SH-SY5Y (cell line): ENCODE measurements around the gene MRPL18.

Source experiments
- GATA2 ChIP-seq: IDR thresholded peaks from 2 replicates; pipeline ENCODE4 v1.6.1; 2011; ENCODE audit warnings: mild to moderate bottlenecking, low read depth, low read length
- GATA3 ChIP-seq: IDR thresholded peaks from 2 replicates; pipeline ENCODE4 v1.6.1; 2011; ENCODE audit warnings: low read depth, mild to moderate bottlenecking, low read length, moderate library complexity

- TF ChIP-seq GATA3 (no peak), GATA2 (no peak)
These were observed 41.1 kb downstream of the MRPL18 start for GRCh38 chr6:159831373-159831679.
